ENCODE measurements around the gene SMDT1.

DNA sequence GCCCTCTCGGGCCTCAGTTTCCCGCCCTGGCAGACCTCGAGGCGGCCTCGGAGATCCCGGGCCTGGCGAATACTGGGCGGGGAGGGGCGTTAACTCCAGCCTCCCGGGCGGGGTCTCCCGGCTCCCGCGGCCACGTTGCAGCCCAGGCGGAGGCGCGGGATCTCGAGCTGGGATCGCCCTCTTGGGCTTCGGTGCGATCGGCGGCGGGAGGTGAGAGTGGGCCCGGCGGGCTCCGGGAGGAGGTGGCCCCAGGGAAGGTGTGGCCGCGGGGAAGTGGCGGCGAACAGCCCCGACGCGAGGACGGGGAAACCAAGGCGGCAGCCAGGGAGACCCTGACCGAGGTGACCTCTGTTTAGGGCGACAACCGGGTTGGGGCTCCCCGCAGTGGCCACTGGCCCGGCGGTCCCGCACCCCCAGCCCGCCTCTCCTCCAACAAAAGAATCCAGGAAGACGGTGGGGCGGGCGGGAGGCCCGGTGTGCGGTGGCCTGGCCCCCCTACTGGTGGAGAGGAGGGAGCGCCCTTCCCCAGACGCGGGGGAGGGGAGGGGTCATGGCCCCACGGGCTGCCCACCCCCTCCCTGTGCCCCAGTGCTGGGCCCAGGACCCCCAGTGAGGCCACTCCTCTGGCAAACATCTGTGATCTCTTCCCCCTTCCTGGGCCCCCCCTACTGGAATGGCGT, 5.2 kb upstream of the SMDT1 start, which contains the start of gene PHETA2:
- TF ChIP-seq CTCF (conservative IDR thresholded peaks at IDR 0.05; ENCODE audit: low read depth, low read length) (no peak), EZH2 (IDR thresholded peaks at IDR 0.05; ENCODE audit: low read length, unreplicated experiment) (no peak), EZH2phosphoT487 (IDR thresholded peaks at IDR 0.05; ENCODE audit: borderline replicate concordance, low read length) (no peak)

Data from PC-3 (cell line).